GM12891 (cell line): ENCODE results near the gene TMEM45A.
A peak's percentile ranks its signal among the peaks of the same experiment; 100 is the strongest.

Experiments
- DNase-seq: peaks from one replicate; pipeline ENCODE4 v3.0.0; 2011; ENCODE audit warnings: low spot score; ENCODE audit not compliant: insufficient read length
- FAIRE-seq: peaks from 2 replicates; lab custom pipeline; 2011; peaks lifted over from hg19 to GRCh38; lab: Jason Lieb, UNC
- PAX5 ChIP-seq: IDR thresholded peaks from 2 replicates; pipeline ENCODE4 v1.6.1; 2011; ENCODE audit warnings: low read length, moderate library complexity, mild to moderate bottlenecking; ENCODE audit not compliant: insufficient read depth, severe bottlenecking
- POLR2A ChIP-seq: IDR thresholded peaks from 2 replicates; pipeline ENCODE4 v1.6.1; 2011; ENCODE audit warnings: low read depth, low read length, control low read depth
- POLR2AphosphoS5 ChIP-seq: IDR thresholded peaks from 2 replicates; pipeline ENCODE4 v1.6.1; 2011; ENCODE audit warnings: low read depth, low read length, control low read depth
- POU2F2 ChIP-seq: IDR thresholded peaks from 2 replicates; pipeline ENCODE4 v1.6.1; 2011; ENCODE audit warnings: low read depth, mild to moderate bottlenecking, control low read depth, low read length, moderate library complexity
- SPI1 ChIP-seq: IDR thresholded peaks from 2 replicates; pipeline ENCODE4 v1.6.1; 2011; ENCODE audit warnings: low read depth, low read length, control low read depth
- TAF1 ChIP-seq: IDR thresholded peaks from 2 replicates; pipeline ENCODE4 v1.6.1; 2011; ENCODE audit warnings: low read depth, low read length, control low read depth

The TMEM45A gene

DNA sequence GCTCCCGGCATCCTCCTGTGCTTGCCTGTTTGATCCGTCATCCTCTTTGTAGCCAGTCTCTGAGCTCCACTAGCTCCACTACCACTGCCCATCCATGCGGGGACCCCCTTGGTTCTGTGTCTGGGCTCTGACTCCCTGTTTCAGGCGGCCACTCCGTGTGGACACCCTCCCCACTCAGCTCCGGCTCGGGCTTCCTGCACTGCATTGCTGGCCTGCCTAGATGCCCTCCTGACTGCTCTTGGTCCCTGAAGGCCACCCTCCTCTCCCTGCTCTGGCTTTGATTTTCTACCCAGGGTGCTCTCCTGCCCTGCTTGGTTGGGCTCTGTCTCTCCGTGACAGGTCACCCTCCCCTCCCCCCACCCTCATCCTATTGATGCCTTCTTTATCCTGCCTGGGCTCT is 112.9 kb downstream of the TMEM45A start:
- FAIRE-seq: no peak

DNA sequence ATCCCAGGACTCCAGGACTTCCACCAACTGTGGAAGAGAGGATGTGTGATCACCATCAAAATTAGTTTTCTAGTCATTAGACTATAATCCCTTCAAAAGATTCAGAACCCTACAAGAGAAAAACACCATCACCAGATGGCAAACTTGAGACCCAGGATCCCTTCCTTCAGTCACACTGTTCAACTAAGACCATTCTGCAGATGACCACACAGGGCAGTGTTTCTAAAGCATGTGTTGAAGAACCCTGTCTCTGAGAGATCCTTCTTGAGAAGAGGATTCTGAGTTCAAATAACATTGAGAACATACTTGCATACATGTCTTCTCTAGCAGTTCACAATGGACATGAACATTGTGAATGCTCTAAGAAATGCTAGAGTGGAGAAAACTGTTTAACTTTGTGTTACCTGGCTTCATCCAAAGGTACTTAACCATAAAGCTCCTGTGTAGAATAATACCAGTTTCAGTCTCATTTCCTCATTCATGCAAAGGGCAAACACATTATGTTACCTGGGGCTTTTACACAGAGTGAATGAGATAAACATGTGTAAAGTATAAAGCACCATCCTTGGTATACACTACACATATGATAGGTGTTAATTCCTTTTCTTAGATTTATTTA is 114.6 kb downstream of the TMEM45A start:
- TF ChIP-seq POLR2AphosphoS5: no peak
- TF ChIP-seq POLR2A: no peak
- no peak for TF ChIP-seq PAX5
- no peak for TF ChIP-seq POU2F2
- TF ChIP-seq SPI1: peak; percentile 94
- DNase-seq (no peak), FAIRE-seq (peak; percentile 86)

More for the DNA sequence above, 112.9 kb downstream of the TMEM45A start:
- TF ChIP-seq PAX5 (no peak), POLR2A (no peak), POU2F2 (no peak)
- no peak for DNase-seq

GRCh38 chr3:100609305-100609704 is 116.9 kb downstream of the TMEM45A start, which contains the start of gene ADGRG7:
Gene ADGRG7 (plus strand): TSS chr3:100609601. CDS start chr3:100609857, 256 bp downstream.
- TF ChIP-seq SPI1 (no peak), POLR2A (no peak)
- FAIRE-seq: no peak
- no peak for DNase-seq

GRCh38 chr3:100609963-100610362 is 117.5 kb downstream of the TMEM45A start:
- FAIRE-seq (peak; percentile 41), DNase-seq (no peak)
- no peak for TF ChIP-seq SPI1
- TF ChIP-seq POLR2AphosphoS5: no peak
- no peak for TF ChIP-seq POU2F2
- TF ChIP-seq PAX5: no peak
- TF ChIP-seq POLR2A: no peak
- TF ChIP-seq TAF1: no peak

GRCh38 chr3:100611221-100611620 is 118.8 kb downstream of the TMEM45A start:
- DNase-seq (no peak), FAIRE-seq (no peak)
- no peak for TF ChIP-seq PAX5
- TF ChIP-seq TAF1: no peak
- TF ChIP-seq SPI1: no peak
- no peak for TF ChIP-seq POLR2AphosphoS5
- TF ChIP-seq POLR2A: no peak
- no peak for TF ChIP-seq POU2F2

DNA sequence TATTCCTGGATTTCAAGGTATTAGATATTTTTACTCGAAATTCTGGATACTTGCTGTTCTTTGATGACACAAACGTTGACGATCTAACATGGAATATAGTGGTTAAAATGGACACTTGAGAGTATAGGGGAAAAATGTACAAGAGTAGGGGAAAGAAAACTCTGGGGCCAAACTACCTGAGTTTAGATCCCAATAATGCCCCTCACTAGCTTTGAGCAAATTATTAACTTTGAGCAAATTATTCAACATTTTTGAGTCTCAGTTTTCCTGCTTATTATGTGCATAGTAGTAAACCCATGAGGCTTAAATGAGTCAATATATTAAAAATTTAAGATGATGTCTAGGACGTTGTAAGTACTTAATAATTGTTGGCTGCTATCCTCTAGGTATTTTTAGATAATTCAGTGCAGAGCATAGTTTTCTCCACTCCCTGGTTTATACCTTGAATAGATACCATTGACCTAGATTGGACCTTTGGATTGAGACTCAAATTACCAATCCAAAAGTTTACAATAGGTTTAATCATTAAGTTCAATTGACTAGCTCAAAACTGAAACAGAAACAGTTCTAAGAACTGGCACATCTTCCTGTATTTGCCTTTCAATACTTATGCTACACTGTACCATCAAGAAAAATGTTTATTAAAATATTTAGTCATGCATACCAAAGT is 121.4 kb downstream of the TMEM45A start:
- peak; percentile 48 for FAIRE-seq
- no peak for DNase-seq
- TF ChIP-seq PAX5 (no peak), TAF1 (no peak), POLR2AphosphoS5 (no peak), POU2F2 (no peak)

- no peak for TF ChIP-seq POLR2AphosphoS5
- no peak for TF ChIP-seq POU2F2
- TF ChIP-seq TAF1: no peak
- TF ChIP-seq POLR2A: no peak
- no peak for TF ChIP-seq PAX5
- no peak for TF ChIP-seq SPI1
- DNase-seq (no peak), FAIRE-seq (no peak)
Observed at GRCh38 chr3:100614941-100615340, 122.5 kb downstream of the TMEM45A start.

- no peak for FAIRE-seq
- no peak for DNase-seq
- TF ChIP-seq TAF1 (no peak), PAX5 (no peak), POLR2A (no peak), POLR2AphosphoS5 (no peak), SPI1 (no peak), POU2F2 (no peak)
Observed at GRCh38 chr3:100615684-100616083, 123.3 kb downstream of the TMEM45A start.

DNA sequence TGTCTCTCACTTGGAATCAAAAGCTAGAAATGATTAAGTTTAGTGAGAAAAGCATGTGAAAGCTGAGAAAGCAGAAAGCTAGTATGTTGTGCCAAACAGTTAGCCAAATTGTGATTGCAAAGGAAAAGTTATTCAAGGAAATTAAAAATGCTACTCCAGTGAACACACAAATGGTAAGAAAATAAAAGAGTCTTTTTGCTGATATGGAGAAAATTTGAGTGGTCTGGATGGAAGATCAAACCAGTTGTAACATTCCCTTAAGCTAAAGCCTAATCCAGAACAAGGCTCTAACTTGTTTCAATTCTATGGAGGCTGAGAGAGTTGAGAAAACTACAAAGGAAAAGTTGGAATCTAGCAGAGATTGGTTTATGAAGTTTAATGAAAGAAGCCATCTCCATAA is 128.8 kb downstream of the TMEM45A start:
- TF ChIP-seq SPI1: no peak
- TF ChIP-seq PAX5: no peak
- TF ChIP-seq TAF1: no peak
- no peak for TF ChIP-seq POU2F2
- no peak for TF ChIP-seq POLR2AphosphoS5
- no peak for TF ChIP-seq POLR2A
- DNase-seq (no peak), FAIRE-seq (no peak)
